ENCODE results near the gene ANKFN1. TPM values are rescaled to one million over a fixed set of nuclear protein-coding genes. Genes with fewer than 3 reads are reported as not detected.

ANKFN1 gene
- total RNA-seq, 1 experiment from 2014 or later = 0.49 TPM

DNA sequence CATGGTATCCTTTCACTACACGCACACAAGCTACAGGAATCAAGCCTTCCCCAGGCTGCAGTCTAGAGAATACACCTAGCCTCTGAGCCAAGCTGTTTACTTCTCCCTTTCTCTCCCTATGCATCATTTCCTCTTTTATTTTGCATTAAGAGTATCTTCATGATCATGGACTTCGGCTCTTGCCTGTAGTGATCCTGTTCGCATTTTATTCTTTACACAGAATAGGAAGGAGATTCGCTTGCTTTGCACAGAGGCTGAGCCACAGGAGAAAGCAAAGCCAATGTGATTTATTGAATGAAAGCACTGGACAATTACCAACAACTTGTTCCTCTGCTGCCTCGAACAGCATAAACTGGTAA, 172.7 kb downstream of the ANKFN1 start:
- H3K4me3 Mint-ChIP-seq (ENCODE audit: unreplicated experiment) = no peak overlapping the region
- POLR2A ChIA-PET = interaction anchor here (0.6 kb wide), 1 partner anchor 818 kb away, joined by 3 read pairs; no protein-coding TSS in a partner anchor
- no peaks in the 10 kb centered on the region for H3K9me3 Mint-ChIP-seq (ENCODE audit: unreplicated experiment)
- BruUV-seq (replicated peaks) = no TSS peak
- CTCF ChIA-PET = interaction anchor here (1.1 kb wide), 1 partner anchor 12 kb away, joined by 3 read pairs; no protein-coding TSS in a partner anchor
- H3K27me3 Mint-ChIP-seq (ENCODE audit: insufficient read depth, unreplicated experiment) = peaks cover 12% of the 10 kb centered on the region
- H3K36me3 Mint-ChIP-seq (ENCODE audit: insufficient read depth, unreplicated experiment) = no peaks in the 10 kb centered on the region
- no peak for DNase-seq (ENCODE audit: unreplicated experiment)
- intact Hi-C loops (cut with micrococcal nuclease) = no loop called here
- H3K27ac Mint-ChIP-seq (ENCODE audit: low read depth, unreplicated experiment) = no peak overlapping the region
- no peak for TF ChIP-seq CTCF (IDR thresholded peaks at IDR 0.05; ENCODE audit: unreplicated experiment)
- H3K4me1 Mint-ChIP-seq (ENCODE audit: insufficient read depth, unreplicated experiment) = no peaks in the 10 kb centered on the region

DNA sequence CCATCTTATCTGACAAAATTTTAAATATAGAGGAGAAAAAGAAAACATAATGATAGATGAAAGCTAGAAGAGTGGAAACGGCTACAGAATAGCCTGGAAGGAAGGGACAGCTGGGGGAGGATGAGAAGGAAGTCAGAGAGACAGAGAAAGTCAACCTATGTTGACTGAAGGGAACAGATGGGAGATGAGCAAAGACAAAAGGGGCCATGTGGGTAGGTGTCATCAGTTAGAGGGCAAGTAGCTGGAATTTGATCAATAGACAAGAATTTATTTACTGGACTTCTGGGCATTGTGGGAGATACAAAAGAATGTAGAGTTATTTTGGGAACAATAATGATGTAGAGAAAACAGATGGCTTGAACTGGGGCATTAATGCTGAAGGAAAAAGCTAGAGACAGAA, 194.4 kb downstream of the ANKFN1 start:
- H3K27me3 Mint-ChIP-seq (ENCODE audit: insufficient read depth, unreplicated experiment) = peaks cover 5% of the 10 kb centered on the region
- TF ChIP-seq CTCF (IDR thresholded peaks at IDR 0.05; ENCODE audit: unreplicated experiment) = no peak
- H3K9me3 Mint-ChIP-seq (ENCODE audit: unreplicated experiment) = peaks cover 6% of the 10 kb centered on the region
- no peak for DNase-seq (ENCODE audit: unreplicated experiment)
- no TSS peak for BruUV-seq (replicated peaks)
- intact Hi-C loops (cut with micrococcal nuclease) = no loop called here
- CTCF ChIA-PET = interaction anchor here (0.7 kb wide), 1 partner anchor 528 kb away, joined by 3 read pairs; no protein-coding TSS in a partner anchor
- H3K27ac Mint-ChIP-seq (ENCODE audit: low read depth, unreplicated experiment) = no peak overlapping the region
- no peaks in the 10 kb centered on the region for H3K4me1 Mint-ChIP-seq (ENCODE audit: insufficient read depth, unreplicated experiment)
- no peak overlapping the region for H3K4me3 Mint-ChIP-seq (ENCODE audit: unreplicated experiment)
- POLR2A ChIA-PET = no interaction called here
- no peaks in the 10 kb centered on the region for H3K36me3 Mint-ChIP-seq (ENCODE audit: insufficient read depth, unreplicated experiment)

GRCh38 chr17:56350592-56350991, 197.3 kb downstream of the ANKFN1 start:
- POLR2A ChIA-PET = no interaction called here
- Mint-ChIP-seq H3K27ac (ENCODE audit: low read depth, unreplicated experiment) (no peak overlapping the region), H3K4me3 (ENCODE audit: unreplicated experiment) (no peak overlapping the region), H3K9me3 (ENCODE audit: unreplicated experiment) (peaks cover 6% of the 10 kb centered on the region), H3K36me3 (ENCODE audit: insufficient read depth, unreplicated experiment) (no peaks in the 10 kb centered on the region), H3K27me3 (ENCODE audit: insufficient read depth, unreplicated experiment) (no peaks in the 10 kb centered on the region), H3K4me1 (ENCODE audit: insufficient read depth, unreplicated experiment) (no peaks in the 10 kb centered on the region)
- intact Hi-C loops (cut with micrococcal nuclease) = no loop called here
- DNase-seq (ENCODE audit: unreplicated experiment) = no peak
- TF ChIP-seq CTCF (IDR thresholded peaks at IDR 0.05; ENCODE audit: unreplicated experiment) = no peak
- no TSS peak for BruUV-seq (replicated peaks)
- CTCF ChIA-PET = interaction anchor here (0.7 kb wide), 1 partner anchor 821 kb away, joined by 3 read pairs; no protein-coding TSS in a partner anchor

DNA sequence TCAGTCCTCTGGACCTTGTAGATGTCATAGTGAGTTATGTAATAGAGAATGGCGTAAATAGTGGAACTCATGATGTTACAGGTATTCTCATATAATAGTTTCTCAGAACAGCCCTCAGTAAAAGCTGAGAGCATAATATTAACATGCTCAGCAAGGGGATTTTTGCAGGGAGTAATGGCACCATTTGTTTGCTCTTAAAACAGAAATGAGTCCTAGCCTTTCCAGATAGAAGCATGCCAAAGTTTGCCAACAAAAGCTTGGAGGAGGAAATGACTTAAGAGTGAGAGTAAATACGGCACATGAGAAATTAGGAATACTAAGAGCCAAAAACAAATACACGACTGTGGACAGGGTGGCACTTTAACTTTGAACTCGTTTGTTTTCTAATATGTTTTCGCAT, 198.4 kb downstream of the ANKFN1 start:
- no peaks in the 10 kb centered on the region for H3K36me3 Mint-ChIP-seq (ENCODE audit: insufficient read depth, unreplicated experiment)
- CTCF ChIA-PET = no interaction called here
- no peak for DNase-seq (ENCODE audit: unreplicated experiment)
- BruUV-seq (replicated peaks) = no TSS peak
- no peaks in the 10 kb centered on the region for H3K4me1 Mint-ChIP-seq (ENCODE audit: insufficient read depth, unreplicated experiment)
- H3K27ac Mint-ChIP-seq (ENCODE audit: low read depth, unreplicated experiment) = no peak overlapping the region
- no peak for TF ChIP-seq CTCF (IDR thresholded peaks at IDR 0.05; ENCODE audit: unreplicated experiment)
- peaks cover 6% of the 10 kb centered on the region for H3K9me3 Mint-ChIP-seq (ENCODE audit: unreplicated experiment)
- H3K27me3 Mint-ChIP-seq (ENCODE audit: insufficient read depth, unreplicated experiment) = no peaks in the 10 kb centered on the region
- H3K4me3 Mint-ChIP-seq (ENCODE audit: unreplicated experiment) = no peak overlapping the region
- intact Hi-C loops (cut with micrococcal nuclease) = no loop called here
- POLR2A ChIA-PET = no interaction called here

Measured in MCF 10A (cell line).